ENCODE measurements around the gene NEDD4L.

Gene NEDD4L

GRCh38 chr18:58217052-58217451 lies 173.0 kb downstream of the NEDD4L start:
- no peak for DNase-seq

DNA sequence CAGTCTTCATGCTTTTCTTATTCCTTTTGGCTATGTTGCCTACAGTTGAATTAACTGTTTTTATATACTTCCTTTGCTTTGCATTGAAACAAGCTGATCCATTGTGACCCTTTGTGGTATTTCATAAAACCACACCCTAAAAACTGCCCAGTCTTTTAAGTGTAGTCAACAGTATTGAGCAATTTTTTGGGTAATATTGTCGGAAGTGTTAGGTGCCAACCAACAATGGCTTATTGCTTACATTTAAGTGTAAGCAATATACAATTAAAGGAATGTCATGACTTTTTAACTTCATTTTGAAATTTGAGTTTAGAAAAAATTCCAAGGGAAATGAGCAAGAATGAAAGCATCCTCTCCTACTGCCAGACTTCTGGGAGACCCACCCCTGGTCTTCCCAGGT lies 174.1 kb downstream of the NEDD4L start:
- peak; percentile 76 for DNase-seq

DNA sequence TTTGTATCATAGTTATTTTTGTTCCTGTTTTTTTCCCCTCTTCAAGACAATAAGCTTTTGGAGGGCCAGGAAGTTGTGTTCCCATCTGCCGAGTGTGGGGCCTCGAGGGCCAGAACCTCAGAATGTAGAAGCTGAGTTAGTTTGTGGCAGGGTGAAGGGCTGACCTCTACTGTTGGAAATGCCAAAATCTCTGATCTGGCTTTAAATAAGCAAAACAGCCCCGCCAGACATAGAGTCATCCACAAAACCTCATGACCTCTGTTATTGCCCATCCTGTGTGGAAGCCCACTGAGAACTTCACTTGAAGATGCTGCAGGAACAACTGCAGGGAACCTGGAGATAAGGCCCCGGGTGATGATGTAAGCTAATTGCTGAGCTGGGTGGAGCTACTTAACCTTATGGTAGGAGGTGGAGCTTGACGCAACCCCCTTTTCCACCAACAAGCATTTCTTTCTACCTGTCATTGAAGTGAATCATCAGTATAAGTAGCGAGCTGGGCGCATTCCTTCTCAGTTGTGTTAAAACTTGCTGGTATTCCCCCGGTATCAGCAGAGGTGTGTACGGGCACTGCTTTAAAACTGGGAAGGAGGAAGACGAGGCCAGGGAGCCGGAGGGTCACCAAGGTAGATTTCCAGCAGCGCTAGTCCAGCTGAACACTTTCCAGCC lies 177.2 kb downstream of the NEDD4L start:
- DNase-seq: peak; percentile 93

- DNase-seq: peak; percentile 69
Observed at GRCh38 chr18:58222432-58223125, 178.6 kb downstream of the NEDD4L start.

- peak; percentile 96 for DNase-seq
Observed at GRCh38 chr18:58223717-58224424, 179.8 kb downstream of the NEDD4L start.

DNA sequence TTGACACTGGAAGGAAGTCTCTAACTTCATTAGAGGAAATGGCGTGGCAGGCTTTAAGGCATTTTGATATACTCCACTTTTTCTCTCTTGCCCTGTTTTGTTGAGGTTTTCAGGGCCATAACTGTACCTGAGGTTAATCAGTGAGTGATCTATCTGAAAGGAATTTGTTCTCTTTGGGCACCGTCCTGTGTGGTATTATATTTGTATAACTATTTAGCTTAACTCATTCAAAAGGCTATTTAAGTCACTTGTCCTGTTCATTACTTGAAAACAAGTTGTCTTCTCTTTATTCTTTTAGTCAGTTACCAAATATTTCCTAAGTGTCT lies 180.4 kb downstream of the NEDD4L start:
- DNase-seq: no peak

DNA sequence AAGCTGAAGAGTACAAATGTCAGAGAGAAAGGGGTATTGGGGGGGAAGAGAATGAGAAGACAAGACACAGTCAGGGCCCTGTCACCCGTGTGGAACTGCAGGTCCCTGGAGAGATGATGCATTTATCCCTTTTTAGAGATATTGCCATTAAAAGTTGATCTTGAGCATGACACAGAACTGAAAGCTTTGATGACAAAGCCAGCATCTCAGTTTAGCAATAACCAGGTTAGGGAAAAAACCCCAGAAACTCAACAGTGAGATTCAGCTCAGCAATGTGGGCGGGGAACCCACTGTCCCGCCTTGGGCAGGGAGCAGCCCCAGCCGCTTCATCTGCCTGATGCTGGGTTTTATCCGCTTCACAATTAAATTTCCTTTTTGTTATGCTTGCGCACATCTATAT lies 181.1 kb downstream of the NEDD4L start:
- no peak for DNase-seq

GRCh38 chr18:58226429-58226828 lies 182.4 kb downstream of the NEDD4L start:
- DNase-seq: no peak

- DNase-seq: no peak
Observed at GRCh38 chr18:58227361-58227930, 183.4 kb downstream of the NEDD4L start.

GRCh38 chr18:58228176-58228575 lies 184.2 kb downstream of the NEDD4L start:
- DNase-seq: no peak

GRCh38 chr18:58228762-58229161 lies 184.7 kb downstream of the NEDD4L start:
- DNase-seq: no peak

- DNase-seq: no peak
Observed at GRCh38 chr18:58229162-58229561, 185.1 kb downstream of the NEDD4L start.

GRCh38 chr18:58230438-58231179 lies 186.6 kb downstream of the NEDD4L start:
- DNase-seq: peak; percentile 61

DNA sequence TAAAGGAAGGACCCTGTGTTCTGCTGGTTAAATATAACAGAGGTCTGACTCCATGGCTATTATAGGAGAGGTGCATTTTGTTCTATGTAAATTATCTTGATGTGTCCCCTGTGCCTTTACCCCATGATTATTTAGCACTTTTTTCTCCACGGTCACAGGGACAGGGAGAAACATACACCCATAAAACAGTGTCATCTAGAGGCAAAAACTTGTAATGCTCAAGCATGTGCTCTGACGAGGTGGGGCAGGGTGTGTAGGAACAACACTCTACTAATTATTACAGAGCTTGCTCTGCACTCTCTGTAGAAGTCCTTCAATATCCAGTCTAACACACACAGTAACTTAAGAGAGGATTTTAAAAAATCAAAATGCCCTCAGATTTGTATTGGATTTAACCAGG lies 187.9 kb downstream of the NEDD4L start:
- no peak for DNase-seq

DNA sequence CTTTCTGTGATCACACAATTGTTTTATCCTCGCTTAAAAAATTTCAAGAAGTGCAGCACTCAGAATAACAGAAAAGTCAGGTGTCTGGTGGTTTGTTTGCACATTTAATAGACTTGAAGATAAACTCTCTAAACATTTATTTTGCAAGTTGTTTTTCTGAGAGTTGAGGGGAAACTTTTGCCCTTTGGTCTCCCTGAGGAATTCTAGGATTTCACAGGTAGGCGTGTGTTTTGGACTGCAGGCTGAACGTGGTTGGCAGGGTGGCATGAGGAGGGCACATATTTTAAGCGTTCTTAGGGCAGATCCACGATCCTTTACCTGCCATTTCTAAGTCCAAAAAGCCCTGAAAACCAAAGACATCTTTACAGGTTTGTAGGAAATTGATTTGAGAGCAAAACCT lies 188.6 kb downstream of the NEDD4L start:
- no peak for DNase-seq

DNA sequence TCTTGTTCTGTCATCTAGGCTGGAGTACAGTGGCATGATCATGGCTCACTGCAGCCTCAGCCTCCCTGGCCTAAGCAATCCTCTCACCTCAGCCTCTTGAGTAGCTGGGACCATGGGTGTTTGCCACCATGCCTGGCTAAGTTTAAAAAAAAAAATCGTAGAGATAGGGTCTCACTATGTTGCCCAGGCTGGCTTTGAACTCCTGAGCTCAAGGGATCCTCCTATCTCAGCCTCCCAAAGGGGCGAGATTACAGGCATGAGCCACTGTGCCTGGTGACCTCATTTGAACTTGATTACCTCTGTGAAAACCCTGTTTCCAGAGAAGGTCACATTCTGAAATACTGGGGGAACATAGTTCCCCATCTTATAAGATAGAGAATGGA lies 190.3 kb downstream of the NEDD4L start:
- no peak for DNase-seq

DNA sequence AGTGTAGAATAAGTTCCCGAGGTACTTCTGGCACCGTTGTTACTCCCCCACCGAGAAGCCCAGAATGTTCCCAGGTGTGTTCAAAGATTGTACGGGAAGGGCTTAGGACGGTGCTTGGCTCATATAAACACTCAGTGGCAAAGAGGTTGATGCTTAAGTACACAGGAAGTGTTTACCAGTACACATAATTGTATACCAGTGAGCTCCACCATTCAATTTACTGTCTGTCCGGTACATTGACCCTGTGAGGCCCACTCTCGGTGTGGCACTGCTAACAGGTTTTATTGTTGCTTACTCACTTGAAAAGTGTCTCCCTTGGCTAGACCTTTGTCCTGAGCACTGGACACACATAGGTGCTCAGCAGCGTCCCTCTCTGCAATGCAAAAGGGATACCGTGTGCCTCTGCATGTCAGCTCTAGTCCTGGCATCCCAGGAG lies 191.0 kb downstream of the NEDD4L start:
- DNase-seq: no peak

DNA sequence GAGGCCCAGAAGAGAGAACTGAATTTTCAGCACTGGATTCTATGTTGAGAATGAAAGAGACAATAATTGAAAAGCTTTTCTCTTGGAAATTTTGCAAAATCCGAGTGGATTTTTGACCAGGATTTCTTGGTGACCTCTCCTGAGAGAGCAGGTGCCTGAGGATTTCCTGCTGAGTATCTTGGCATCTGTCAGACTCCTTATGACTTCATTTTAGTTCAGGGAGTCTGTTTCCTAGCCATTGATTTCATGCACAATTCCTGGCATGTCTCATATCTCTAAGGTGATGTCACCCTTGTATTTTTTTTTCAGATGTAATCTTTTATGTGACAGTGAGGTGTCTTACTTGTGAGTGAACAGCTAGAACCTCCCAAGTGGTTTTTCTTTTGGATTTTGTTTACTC lies 195.9 kb downstream of the NEDD4L start:
- DNase-seq: peak; percentile 68

GRCh38 chr18:58241026-58241679 lies 197.1 kb downstream of the NEDD4L start:
- no peak for DNase-seq

- peak; percentile 75 for DNase-seq
Observed at GRCh38 chr18:58241877-58242276, 197.9 kb downstream of the NEDD4L start.

DNA sequence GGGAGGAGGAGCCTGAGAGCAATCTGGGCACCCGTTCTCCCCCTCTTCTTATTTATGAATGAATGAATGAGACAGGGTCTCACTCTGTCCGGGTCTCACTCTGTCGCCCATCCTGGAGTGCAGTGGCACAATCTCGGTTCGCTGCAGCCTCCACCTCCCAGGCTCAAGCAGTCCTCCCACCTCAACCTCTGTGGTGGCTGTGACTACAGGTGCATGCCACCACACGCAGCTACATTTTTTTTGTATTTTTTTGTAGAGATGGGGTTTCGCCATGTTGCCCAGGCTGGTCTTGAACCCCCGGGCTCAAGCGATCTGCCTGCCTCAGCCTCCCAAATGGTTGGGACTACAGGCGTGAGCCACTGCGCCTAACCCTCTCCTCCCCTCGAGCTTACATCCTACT lies 198.4 kb downstream of the NEDD4L start:
- DNase-seq: no peak

DNA sequence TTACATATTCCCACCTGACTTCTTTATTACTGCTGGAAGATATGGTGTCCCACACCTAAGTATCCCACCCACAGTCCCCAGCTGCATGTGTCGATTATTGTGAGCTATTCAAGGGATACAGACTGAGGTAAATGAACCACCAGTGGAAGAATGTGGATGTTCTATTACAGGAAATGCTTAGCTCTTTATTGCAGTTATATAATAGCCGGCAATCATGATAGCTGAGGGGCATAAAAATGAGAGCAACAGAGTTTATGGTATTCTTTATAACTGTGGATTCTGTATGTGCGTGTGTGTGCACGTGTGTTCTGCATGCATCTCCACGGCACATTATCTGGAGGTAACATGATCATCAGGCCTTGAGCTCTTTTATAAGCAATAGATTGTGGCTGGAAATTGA lies 198.9 kb downstream of the NEDD4L start:
- no peak for DNase-seq

GRCh38 chr18:58243401-58243800 lies 199.4 kb downstream of the NEDD4L start:
- no peak for DNase-seq
